Stimulated activated CD4-positive, alpha-beta T cell treated with anti-CD3 and anti-CD28 coated beads, Interleukin-4, amount 100 ng/mL, for 4 hours (primary cell): ENCODE results near the gene CTDNEP1.
A peak's percentile ranks its signal among the peaks of the same experiment; 100 is the strongest.

Experiments used
- DNase-seq, 2 experiments: peaks; one replicate each; pipeline ENCODE4 v3.0.0-alpha.2; 2020

The CTDNEP1 gene

DNA sequence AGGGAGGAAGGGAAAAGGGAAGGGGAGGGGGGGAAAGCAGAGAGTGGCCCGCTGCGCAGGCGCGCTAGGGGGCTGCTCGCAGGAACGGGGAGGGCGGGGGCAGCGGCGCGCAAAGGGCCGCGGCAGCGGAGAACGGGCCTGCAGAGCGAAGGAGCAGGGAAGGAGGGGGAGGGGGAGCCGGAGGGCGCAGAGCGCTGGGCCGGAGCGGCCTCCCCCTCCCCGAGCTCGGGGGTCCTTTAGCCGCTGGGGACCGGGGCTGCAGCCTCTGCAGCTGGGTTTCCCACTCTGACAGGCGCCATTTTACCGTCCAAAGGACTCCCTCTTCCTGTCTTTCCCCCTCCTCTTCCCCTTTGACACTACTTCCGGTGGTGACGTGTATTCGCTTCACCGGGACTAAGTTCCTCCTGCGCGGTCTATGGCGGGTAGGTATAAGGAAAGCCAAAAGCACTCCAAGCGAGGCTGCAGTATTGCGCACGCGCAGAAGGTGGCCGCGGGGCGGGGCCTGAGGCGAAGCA lies at the start of gene CTDNEP1:
TSS of gene CTDNEP1 (minus strand) at position 74 of the 515 bp plus-strand sequence. CDS start 438 bp downstream, outside the sequence.
- DNase-seq = peak; percentile 98 to 99

DNA sequence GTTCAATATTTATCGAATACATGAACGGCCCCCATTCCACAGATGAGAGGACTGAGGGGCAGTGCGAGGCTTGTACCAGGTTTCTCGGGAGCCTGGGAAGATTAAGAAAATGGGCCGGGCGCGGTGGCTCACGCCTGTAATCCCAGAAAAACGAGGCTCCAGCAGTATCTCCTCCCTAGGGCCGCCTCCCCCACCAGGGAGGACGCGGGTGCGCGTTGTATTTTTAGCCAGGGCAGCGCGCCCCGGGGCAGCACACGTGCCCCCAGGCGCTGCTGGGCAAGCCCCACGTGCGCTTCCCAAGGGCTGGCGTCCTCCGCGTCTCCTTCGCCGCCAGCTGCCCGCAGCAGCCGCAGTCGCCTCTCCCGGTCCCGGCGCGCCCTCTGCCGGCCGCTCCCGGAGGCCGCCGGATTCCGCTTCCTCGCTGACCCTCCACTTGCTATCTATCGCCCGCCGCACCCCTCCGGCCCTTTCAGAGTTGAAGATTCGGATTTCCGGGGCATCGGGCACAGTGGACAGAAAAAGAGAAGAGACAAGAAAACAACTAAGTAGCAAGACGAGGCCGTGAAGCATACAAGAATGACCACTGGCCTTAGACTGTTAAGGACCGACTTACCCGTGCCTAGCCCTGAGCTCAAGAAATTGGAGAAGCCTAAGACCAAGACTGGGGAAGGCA lies 44.8 kb upstream of the CTDNEP1 start:
- peak; percentile 52 to 71 for DNase-seq

DNA sequence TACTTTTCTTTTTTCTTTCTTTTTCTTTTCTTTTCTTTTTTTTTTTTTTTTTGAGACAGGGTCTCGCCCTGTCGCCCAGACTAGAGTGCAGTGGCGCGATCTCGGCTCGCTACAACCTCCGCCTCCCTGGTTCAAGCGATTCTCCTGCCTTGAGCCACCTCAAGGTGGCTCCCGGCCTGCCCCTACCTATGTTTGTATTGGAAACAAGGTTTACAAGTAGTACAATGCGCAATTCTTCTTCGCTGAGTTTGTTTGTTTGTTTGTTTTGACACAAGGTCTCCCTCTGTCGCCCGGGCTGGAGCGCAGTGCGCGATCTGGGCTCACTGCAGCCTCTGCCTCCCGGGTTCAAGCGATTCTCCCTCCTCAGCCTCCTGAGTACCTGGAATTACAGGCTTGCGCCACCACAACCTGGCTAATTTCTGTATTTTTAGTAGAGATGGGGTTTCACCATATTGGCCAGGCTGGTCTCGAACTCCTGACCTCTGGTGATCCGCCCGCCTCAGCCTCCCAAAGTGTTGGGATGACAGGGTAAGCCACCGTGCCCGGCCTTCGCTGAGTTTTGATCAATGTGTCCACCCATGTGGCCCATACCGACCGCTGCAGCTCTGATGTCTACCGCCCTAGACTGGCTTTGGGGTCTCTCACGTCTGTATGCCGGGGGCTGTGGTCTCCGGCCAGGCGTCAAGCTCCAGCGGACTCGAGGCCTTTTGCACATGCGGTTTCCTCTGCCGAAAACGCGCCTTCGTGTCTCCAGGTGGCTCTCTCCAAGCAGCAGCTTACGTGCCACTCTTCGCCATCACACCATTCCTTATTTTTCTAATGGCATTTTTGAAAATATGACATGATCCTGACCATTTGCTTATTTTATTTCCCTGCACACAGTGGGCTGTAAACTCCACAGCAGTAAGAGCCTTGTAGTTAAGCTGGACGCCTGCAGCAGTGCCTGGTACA lies 44.0 kb upstream of the CTDNEP1 start:
- DNase-seq = no peak

DNA sequence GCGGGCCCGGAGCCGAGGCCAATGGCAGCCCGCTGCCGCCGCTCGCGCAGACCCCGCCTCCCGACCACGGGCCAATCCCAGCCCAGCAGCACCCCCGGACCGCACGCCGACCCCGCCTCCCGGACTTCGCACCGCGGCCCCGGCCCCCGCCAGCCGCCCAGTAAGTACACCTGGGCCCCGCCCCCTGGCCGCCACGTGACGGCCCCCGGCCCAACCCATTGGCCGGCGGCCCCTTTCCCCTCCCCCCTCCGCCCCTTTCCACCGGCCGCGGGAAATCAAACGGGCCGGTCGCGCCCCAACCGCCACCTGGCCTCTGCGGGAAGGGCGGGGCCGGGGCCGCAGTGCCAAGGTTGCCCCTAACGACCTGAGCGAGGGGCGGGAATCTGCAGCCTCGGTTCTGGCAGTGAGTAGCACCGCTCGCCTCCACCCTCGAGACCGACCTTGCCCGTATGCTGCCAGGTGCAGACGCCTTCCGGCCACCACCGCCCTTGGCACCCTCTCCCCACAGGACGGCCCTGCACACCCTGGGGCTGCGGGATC lies 43.1 kb upstream of the CTDNEP1 start, which contains the start of gene YBX2:
TSS of gene YBX2 (minus strand) at position 26 of the 540 bp plus-strand sequence. CDS start 139 bp downstream, outside the sequence.
- DNase-seq = peak; percentile 70 to 78

DNA sequence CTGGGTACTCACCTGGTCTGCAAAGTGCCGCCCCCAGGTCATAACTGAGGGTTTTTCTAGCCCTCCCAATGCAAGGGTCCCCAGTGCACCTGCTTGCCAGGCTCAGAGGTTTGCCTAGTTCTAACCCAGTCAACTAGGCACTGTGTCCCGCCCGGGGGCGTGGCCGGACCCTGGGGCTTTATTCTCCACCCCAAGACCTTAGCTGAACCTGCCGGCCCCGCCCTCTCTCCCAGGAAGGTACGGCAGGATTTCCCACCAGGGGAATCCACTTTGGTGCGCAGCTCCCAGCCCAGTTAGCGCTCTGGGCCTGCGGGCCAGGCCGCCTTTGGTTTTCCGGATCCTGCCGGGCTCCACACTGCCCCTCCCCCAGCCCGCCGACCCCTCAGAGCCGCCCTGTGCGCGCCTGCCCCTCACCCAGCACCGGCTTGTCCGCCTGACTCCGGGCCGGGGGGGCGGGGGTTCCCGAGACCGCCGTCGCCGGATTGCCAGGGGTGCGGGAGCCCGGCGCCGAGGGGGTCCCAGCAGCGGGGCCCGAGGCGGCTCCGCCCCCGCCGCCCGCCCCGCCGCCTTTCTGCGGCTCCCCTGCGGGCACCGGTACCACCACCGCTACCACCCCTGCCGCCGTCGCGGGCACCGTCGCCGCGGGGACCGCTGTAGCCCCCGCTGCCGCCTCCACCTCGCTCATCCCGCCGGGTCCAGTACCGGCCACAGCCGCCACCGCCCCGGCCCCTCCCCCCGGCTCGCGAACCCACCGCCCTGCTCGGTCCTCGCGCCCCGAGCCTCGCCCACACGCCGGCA lies 42.5 kb upstream of the CTDNEP1 start:
- DNase-seq = no peak

DNA sequence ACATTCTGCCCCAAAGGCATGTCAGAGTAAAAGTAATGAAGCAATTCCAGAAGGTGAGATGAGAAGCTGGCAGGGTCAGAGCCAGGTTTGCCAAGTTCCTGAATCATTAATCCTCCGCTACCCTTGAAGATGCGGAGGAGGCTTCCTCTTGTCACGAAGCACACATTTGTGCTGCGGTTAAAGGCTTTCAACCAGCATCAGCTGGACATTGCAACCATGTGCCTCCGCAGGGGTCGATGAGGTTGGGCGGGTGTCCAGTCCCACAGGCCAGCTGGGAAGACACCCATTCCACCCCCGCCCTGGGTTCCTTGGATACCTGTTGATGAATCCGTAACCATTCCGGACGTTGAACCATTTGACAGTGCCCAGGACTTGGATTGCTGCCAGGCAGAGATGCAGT lies 41.6 kb upstream of the CTDNEP1 start:
- DNase-seq = no peak

DNA sequence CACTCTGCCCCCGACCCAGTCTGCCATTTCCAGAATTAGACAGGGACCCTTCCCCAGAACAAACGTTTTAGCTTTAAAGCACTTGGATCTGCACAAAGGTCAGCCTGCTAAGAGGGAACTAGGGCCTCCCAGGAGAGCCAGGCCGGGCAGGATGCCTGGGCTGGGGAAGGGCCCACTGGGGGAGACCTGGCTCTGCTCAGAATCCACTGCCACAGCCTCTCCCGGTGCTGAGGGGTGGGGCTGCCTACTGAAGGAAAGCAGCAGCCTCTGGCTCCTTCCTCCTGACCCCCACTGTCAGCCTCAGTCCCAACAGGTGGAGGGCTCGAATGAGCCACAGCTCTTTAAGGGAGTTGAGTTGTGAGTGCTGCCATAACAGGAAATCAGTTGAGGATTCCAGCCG lies 41.2 kb upstream of the CTDNEP1 start:
- DNase-seq = no peak

DNA sequence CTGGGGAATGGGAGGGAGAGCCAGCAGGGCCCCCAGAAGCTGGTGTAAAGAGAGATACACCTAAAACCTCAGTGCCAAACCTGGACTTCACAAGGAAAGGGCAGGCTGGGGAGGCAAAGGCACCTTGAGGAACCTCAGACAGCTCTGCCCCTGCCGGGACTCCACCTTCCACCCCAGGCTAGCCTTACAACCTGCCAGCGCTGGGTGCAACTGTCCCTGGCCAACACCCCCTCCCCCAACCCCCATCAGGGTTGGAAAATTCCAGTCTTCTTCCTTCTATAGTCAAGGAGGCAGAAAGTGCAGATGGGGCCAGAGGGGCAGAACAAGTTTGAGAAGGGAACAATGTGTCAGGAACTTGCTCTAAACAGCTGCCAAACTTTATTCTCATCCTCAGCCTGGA lies 40.7 kb upstream of the CTDNEP1 start:
- DNase-seq = no peak

DNA sequence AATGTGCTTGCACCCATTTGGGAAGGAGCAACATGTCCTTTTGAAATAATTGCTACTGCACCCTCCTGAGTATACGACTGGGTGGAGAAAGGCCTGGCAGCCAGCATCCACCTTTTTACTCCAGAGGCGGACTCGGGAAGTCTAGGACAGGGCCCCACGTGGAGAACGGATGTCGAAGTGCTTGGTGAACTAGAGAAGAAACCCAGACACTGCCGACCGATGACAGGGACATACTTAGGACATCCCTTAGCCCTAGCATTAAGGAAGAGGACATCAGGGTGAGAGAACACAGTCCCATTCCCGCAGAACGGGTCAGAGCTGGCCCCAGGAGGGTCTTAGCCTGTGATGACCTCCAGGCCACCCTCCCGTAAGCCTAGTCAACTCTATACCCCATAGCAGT lies 39.2 kb upstream of the CTDNEP1 start:
- no peak for DNase-seq

DNA sequence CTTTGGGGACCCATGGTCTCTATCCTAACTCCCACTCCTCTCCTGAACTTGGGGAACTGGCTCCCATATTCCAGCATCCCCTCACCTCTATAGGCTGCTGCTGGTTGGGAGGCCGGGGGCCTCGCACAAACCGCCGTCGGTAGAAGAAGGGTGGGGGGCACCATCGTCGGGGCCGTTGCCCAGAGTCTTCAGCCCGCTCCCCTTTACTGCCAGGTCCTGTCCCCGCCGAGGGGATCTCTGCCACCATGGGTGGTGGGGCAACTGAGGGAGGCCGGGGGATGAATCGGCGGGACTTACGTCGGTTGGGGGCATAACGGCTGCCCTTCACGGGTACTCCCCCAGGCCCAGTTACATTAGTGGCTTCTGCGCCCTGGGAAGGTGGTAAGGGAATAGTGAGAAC lies 38.6 kb upstream of the CTDNEP1 start:
- DNase-seq = no peak

DNA sequence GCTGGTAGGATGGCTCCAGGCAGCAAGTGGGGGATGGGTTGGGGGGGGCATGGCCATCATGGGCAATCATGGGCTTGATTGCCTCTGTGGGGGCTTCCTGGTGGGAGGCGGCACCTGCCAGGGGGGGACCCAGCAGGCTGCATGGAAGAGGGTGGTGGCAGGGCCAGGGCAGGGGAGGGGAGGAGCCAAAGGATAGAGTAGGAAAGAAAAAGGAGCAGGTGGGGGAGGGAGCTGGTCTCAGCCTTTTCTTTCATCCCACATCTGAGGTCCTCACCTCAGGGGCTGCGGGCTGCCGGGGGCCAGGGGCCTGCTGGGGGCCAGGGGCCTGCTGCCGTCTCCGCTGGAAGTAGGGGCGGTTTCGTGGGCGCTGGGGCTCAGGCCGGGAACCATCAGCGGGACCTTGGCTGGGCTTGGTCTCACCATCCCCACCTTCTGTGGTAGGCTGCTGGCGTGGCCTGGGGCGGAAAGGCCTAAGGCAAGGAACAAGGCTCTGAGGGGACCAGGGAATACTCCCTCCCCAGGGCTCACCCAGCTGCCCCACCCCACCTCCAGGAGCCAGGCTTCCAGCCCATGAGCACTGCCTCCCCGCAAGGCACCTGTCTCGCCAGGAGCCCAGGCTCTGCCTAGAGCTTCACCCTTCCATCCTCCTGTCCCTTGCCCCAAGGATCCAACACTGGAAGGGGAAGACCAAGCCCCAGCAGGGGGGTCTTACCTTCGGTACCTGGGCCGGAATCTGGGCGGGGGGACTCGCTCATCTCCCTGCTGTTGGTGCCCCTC lies 37.9 kb upstream of the CTDNEP1 start:
- DNase-seq = no peak

DNA sequence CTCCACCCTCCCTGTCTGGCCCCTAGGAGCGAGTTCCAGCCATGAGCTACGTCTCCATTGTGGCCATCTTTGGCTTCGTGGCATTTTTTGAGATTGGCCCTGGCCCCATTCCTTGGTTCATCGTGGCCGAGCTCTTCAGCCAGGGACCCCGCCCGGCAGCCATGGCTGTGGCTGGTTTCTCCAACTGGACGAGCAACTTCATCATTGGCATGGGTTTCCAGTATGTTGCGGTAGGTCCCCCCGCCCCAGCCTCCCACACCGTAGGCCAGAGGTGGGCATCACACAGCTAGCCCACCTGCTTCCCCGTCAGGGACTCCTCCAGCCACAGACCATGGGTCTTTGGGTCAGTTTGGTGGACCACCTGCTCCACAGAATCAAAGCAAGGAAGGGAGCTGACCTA lies 34.1 kb upstream of the CTDNEP1 start:
- no peak for DNase-seq

DNA sequence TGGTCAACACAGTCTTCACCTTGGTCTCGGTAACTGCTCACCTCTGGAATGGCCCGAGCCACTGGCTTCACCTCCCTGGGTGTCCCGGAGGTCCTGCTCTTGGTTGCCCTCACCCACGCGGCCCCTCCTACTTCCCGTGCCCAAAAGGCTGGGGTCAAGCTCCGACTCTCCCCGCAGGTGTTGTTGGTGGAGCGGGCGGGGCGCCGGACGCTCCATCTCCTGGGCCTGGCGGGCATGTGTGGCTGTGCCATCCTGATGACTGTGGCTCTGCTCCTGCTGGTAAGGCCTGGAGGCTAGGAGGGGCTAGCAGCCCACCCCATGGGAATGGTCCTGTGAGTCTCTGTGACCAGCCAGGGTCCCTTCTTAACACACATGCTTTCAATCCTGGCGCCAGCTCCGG lies 33.4 kb upstream of the CTDNEP1 start:
- DNase-seq = no peak

DNA sequence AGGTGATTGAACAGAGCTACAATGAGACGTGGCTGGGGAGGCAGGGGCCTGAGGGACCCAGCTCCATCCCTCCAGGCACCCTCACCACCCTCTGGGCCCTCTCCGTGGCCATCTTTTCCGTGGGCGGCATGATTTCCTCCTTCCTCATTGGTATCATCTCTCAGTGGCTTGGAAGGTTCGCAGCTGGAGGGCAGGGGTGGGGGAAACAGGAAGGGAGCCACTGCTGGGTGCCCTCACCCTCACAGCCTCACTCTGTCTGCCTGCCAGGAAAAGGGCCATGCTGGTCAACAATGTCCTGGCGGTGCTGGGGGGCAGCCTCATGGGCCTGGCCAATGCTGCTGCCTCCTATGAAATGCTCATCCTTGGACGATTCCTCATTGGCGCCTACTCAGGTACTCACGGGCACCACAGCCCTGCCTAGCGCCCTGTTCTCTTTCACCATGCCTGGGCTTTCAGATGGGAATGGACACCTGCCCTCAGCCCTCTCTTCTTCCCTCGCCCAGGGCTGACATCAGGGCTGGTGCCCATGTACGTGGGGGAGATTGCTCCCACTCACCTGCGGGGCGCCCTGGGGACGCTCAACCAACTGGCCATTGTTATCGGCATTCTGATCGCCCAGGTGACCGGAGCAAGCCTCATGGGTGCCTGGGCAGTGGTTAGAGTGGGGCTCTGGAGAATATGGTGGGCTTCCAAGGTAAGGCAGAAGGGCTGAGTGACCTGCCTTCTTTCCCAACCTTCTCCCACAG lies 32.1 kb upstream of the CTDNEP1 start:
- DNase-seq = no peak

DNA sequence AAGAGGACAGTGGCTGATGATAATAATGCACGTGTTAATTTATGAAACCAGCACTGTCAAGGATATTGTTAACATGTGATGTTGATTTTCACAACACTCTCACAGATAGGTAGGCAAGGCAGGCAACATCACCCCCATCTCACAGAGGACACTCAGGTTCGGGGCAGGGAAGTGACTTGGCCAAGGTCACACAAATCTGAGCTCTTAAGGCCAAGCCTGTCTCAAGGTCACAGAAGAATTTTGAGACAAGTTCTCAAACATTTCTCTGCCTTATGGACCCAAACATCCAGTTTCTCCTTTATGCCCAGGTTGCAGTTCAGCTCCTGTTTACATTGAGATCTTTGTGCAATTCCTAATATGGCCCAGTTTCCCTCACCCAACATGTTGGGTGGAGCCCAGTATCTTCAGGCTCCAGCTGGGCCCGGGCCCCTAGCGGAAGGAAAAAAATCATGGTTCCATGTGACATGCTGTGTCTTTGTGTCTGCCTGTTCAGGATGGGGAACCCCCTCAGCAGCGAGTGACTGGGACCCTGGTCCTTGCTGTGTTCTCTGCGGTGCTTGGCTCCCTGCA lies 31.3 kb upstream of the CTDNEP1 start:
- no peak for DNase-seq

DNA sequence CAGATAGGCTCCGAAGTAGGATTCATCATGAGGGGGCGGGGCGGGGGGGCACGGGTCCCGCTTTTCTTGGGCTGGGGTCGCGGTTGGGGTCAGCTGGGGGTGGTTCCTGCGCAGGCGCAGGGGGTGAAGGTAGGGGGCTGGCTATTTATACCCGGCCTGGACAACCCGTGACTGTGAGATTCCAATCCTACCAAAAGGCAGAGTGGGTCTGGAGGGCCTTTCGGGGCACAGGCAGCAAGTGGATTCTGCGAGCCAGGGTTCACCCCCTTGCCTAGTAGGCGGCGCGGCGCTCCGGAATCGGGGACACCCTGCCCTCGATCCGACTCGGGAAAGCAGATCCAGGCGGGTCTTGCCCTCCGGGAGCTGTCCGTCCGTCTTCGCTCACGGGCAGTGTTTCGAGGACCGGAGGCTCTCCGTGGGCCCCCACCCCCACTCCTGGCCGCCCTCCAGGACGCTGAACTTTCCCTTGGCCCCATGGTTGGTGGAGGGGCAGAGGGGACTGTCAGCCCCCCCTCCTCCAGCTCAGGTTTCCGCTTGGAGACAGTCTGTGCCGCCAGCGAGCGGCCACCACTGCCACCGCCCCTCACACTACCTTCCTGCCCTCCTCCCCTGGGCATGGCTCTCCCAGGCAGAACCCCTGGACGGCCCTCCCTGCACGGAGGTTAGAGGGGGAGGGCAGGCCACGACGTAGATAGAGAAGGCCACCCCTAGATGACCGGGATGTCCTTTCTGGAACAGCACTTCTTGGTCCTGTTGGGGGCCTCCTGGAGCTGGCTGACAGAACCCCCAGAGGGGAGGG lies 30.6 kb upstream of the CTDNEP1 start:
- no peak for DNase-seq

DNA sequence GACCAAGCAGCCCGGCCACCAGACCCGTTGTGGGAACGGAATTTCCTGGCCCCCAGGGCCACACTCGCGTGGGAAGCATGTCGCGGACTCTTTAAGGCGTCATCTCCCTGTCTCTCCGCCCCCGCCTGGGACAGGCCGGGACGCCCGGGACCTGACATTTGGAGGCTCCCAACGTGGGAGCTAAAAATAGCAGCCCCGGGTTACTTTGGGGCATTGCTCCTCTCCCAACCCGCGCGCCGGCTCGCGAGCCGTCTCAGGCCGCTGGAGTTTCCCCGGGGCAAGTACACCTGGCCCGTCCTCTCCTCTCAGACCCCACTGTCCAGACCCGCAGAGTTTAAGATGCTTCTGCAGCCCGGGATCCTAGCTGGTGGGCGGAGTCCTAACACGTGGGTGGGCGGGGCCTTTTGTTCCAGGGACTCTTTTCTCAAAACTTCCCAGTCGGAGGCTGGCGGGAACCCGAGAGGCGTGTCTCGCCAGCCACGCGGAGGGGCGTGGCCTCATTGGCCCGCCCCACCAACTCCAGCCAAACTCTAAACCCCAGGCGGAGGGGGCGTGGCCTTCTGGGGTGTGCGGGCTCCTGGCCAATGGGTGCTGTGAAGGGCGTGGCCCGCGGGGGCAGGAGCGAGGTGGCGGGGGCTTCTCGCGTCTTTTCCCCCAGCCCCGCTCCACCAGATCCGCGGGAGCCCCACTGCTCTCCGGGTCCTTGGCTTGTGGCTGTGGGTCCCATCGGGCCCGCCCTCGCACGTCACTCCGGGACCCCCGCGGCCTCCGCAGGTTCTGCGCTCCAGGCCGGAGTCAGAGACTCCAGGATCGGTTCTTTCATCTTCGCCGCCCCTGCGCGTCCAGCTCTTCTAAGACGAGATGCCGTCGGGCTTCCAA lies 29.8 kb upstream of the CTDNEP1 start, which contains the start of gene SLC2A4:
TSS of gene SLC2A4 (plus strand) at position 645 of the 879 bp plus-strand sequence. CDS start at position 862, 217 bp downstream.
- DNase-seq = peak; percentile 88 to 89

DNA sequence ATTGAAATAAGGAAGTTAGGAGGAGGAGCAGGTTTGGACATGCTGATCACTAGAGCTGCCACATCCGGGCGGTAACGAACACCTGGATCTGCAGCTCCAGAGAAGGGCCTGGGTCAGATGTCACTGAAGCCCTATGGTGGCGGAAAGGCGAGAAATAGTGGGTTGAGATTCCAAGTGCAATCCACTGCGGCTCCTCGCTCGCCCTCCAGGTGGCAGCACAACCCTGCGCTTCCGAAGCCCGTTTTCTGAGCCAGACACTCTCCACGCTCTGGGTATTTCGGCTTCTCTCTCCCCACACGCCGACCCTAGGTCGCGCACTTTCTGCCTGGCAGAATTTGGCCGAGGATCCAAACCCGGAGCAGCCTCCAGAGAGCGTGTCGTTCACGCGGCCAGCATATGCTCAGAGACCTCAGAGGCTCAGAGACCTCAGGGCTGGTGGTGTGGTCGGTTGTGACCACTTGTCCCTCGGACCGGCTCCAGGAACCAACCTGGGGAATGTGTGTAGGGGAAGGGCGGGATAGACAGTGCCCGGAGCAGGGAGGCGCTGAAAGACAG lies 29.1 kb upstream of the CTDNEP1 start:
- peak; percentile 81 to 82 for DNase-seq
